ENCODE results near the gene DDX55. TPM values are rescaled to one million over a fixed set of nuclear protein-coding genes. Genes with fewer than 3 reads are reported as not detected.

DDX55 gene
- polyA plus RNA-seq, 3 donors: 6.6 to 32.9 (median 8.8) TPM

- H3K27ac Mint-ChIP-seq: no peak overlapping the region
- peaks cover 47 to 77% of the 10 kb centered on the region in 2 donors for H3K36me3 Mint-ChIP-seq
- H3K27ac ChIP-seq (ENCODE audit: low read depth in 1 of 2, low read length in 2 of 2): no peak overlapping the region
- H3K4me2 ChIP-seq (replicated peaks; ENCODE audit: extremely low read depth, low read length, poor library complexity, severe bottlenecking): no peak overlapping the region
- intact Hi-C loops (cut with micrococcal nuclease): no loop called here
- no peaks in the 10 kb centered on the region for H3K79me2 ChIP-seq (ENCODE audit: insufficient read depth, low read length)
- no peak for DNase-seq
- peaks cover 33 to 87% of the 10 kb centered on the region in 2 donors for H3K36me3 ChIP-seq (replicated peaks in 1 of 2; ENCODE audit: control insufficient read depth in 1 of 2, insufficient read depth in 2 of 2, low read length in 2 of 2)
- H3K4me3 Mint-ChIP-seq: no peak overlapping the region
- H3K9me3 Mint-ChIP-seq: no peaks in the 10 kb centered on the region
- H3K4me1 ChIP-seq (ENCODE audit: control insufficient read depth in 1 of 2, insufficient read depth in 2 of 2, low read length in 2 of 2): no peaks in the 10 kb centered on the region
- H3K4me1 Mint-ChIP-seq: no peaks in the 10 kb centered on the region
- H3K27me3 ChIP-seq (ENCODE audit: control insufficient read depth in 2 of 2, insufficient read depth in 2 of 2, low read length in 2 of 2): no peaks in the 10 kb centered on the region
- TF ChIP-seq CTCF (IDR thresholded peaks at IDR 0.05): no peak
- H3K4me3 ChIP-seq (replicated peaks in 1 of 3; ENCODE audit: low read depth in 2 of 3, low read length in 3 of 3): no peak overlapping the region
- peaks cover 0 to 2% (median 0%) of the 10 kb centered on the region in 3 donors for H3K27me3 Mint-ChIP-seq (ENCODE audit: low read depth in 3 of 3)
- no peaks in the 10 kb centered on the region for H3K9me3 ChIP-seq (replicated peaks in 1 of 2; ENCODE audit: control insufficient read depth in 1 of 2, insufficient read depth in 1 of 2, low read length in 2 of 2)
- H2AFZ ChIP-seq (ENCODE audit: insufficient read depth, low read depth, low read length, poor library complexity, severe bottlenecking): no peak overlapping the region
- H3K9ac ChIP-seq (ENCODE audit: insufficient read depth, low read length, poor library complexity, severe bottlenecking): no peak overlapping the region
- no peaks in the 10 kb centered on the region for H4K20me1 ChIP-seq (ENCODE audit: insufficient read depth, low read length)
- WGBS (ENCODE audit: insufficient coverage): no CpG with 5 or more reads among the region's 5 CpGs
Measured at GRCh38 chr12:123645878-123646277, 44.0 kb downstream of the DDX55 start.

GRCh38 chr12:123648401-123648800 is 46.5 kb downstream of the DDX55 start:
- no peak overlapping the region for H3K27ac Mint-ChIP-seq
- H2AFZ ChIP-seq (ENCODE audit: insufficient read depth, low read depth, low read length, poor library complexity, severe bottlenecking): no peak overlapping the region
- H3K4me2 ChIP-seq (replicated peaks; ENCODE audit: extremely low read depth, low read length, poor library complexity, severe bottlenecking): no peak overlapping the region
- intact Hi-C loops (cut with micrococcal nuclease): no loop called here
- H3K9me3 Mint-ChIP-seq: no peaks in the 10 kb centered on the region
- H3K9ac ChIP-seq (ENCODE audit: insufficient read depth, low read length, poor library complexity, severe bottlenecking): no peak overlapping the region
- H3K4me3 Mint-ChIP-seq: no peak overlapping the region
- no peaks in the 10 kb centered on the region for H3K4me1 ChIP-seq (ENCODE audit: control insufficient read depth in 1 of 2, insufficient read depth in 2 of 2, low read length in 2 of 2)
- H3K36me3 Mint-ChIP-seq: peaks cover 56 to 83% of the 10 kb centered on the region in 2 donors
- TF ChIP-seq CTCF (IDR thresholded peaks at IDR 0.05): no peak
- DNase-seq: no peak
- H3K4me1 Mint-ChIP-seq: no peaks in the 10 kb centered on the region
- no peak overlapping the region for H3K4me3 ChIP-seq (replicated peaks in 1 of 3; ENCODE audit: low read depth in 2 of 3, low read length in 3 of 3)
- H3K27ac ChIP-seq (ENCODE audit: low read depth in 1 of 2, low read length in 2 of 2): no peak overlapping the region
- no peaks in the 10 kb centered on the region for H3K79me2 ChIP-seq (ENCODE audit: insufficient read depth, low read length)
- peaks cover 39 to 94% of the 10 kb centered on the region in 2 donors for H3K36me3 ChIP-seq (replicated peaks in 1 of 2; ENCODE audit: control insufficient read depth in 1 of 2, insufficient read depth in 2 of 2, low read length in 2 of 2)
- H3K27me3 ChIP-seq (ENCODE audit: control insufficient read depth in 2 of 2, insufficient read depth in 2 of 2, low read length in 2 of 2): no peaks in the 10 kb centered on the region
- no peaks in the 10 kb centered on the region for H4K20me1 ChIP-seq (ENCODE audit: insufficient read depth, low read length)
- no peaks in the 10 kb centered on the region for H3K9me3 ChIP-seq (replicated peaks in 1 of 2; ENCODE audit: control insufficient read depth in 1 of 2, insufficient read depth in 1 of 2, low read length in 2 of 2)
- WGBS (ENCODE audit: insufficient coverage): 93% methylated on average over 5 of the region's 5 CpGs
- no peaks in the 10 kb centered on the region for H3K27me3 Mint-ChIP-seq (ENCODE audit: low read depth in 3 of 3)
